GM12891 (cell line): ENCODE measurements around the gene SLC39A13.

Experiments used
- POLR2AphosphoS5 ChIP-seq: IDR thresholded peaks from 2 replicates; pipeline ENCODE4 v1.6.1; 2011; ENCODE audit warnings: low read depth, low read length, control low read depth
- TAF1 ChIP-seq: IDR thresholded peaks from 2 replicates; pipeline ENCODE4 v1.6.1; 2011; ENCODE audit warnings: low read depth, low read length, control low read depth

GRCh38 chr11:47440054-47440476 lies 31.7 kb downstream of the SLC39A13 start:
- TF ChIP-seq POLR2AphosphoS5 = no peak
- no peak for TF ChIP-seq TAF1
